ENCODE data around the gene NFKB2. TPM values are rescaled to one million over a fixed set of nuclear protein-coding genes. Genes with fewer than 3 reads are reported as not detected.

The NFKB2 gene
- 10 to 100 TPM; 23.1 to 27.4 (median 26.1) TPM for total RNA-seq (2021; fragmentation: NEBNext Ultra II Directional; extraction: Animal tissue kit (Norgen Biotek cat#: 25700))
- long read RNA-seq, partial matches to known transcripts = 0 of 1 reads
- long read RNA-seq, other reads (novel, unspliced or antisense) = 1 of 1 reads

GRCh38 chr10:102395400-102396316, at the start of gene NFKB2:
Gene NFKB2, plus strand, starts transcription at chr10:102395705. Its CDS starts 255 bp downstream, at chr10:102395960.
- peak within 1 kb of the TSS; percentile 92 for H3K27ac Mint-ChIP-seq
- H3K4me3 Mint-ChIP-seq = peak within 1 kb of the TSS; percentile 86
- peaks cover 2% of the 10 kb centered on the region; the same call in 1 of the 2 replicates for H3K27me3 Mint-ChIP-seq (ENCODE audit: insufficient read depth)
- H3K9me3 Mint-ChIP-seq = no peaks in the 10 kb centered on the region
- DNase-seq = peak; percentile 65
- peaks cover 34% of the 10 kb centered on the region for H3K4me1 Mint-ChIP-seq (ENCODE audit: low read depth)
- TF ChIP-seq, protein P1, sequence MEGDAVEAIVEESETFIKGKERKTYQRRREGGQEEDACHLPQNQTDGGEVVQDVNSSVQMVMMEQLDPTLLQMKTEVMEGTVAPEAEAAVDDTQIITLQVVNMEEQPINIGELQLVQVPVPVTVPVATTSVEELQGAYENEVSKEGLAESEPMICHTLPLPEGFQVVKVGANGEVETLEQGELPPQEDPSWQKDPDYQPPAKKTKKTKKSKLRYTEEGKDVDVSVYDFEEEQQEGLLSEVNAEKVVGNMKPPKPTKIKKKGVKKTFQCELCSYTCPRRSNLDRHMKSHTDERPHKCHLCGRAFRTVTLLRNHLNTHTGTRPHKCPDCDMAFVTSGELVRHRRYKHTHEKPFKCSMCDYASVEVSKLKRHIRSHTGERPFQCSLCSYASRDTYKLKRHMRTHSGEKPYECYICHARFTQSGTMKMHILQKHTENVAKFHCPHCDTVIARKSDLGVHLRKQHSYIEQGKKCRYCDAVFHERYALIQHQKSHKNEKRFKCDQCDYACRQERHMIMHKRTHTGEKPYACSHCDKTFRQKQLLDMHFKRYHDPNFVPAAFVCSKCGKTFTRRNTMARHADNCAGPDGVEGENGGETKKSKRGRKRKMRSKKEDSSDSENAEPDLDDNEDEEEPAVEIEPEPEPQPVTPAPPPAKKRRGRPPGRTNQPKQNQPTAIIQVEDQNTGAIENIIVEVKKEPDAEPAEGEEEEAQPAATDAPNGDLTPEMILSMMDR (IDR thresholded peaks at IDR 0.05) = no peak
- H3K36me3 Mint-ChIP-seq (ENCODE audit: low read depth) = no peaks in the 10 kb centered on the region

GRCh38 chr10:102347236-102347828, 48.2 kb upstream of the NFKB2 start:
- Mint-ChIP-seq H3K4me1 (ENCODE audit: low read depth) (peaks cover 27% of the 10 kb centered on the region), H3K4me3 (no peak overlapping the region), H3K27ac (peak overlapping the region; percentile 23; the same call in 1 of the 2 replicates), H3K36me3 (ENCODE audit: low read depth) (peaks cover 20% of the 10 kb centered on the region), H3K9me3 (no peaks in the 10 kb centered on the region), H3K27me3 (ENCODE audit: insufficient read depth) (peaks cover 4% of the 10 kb centered on the region)
- DNase-seq = peak; percentile 42
- TF ChIP-seq, protein P1 (IDR thresholded peaks at IDR 0.05) = peak; percentile 75

DNA sequence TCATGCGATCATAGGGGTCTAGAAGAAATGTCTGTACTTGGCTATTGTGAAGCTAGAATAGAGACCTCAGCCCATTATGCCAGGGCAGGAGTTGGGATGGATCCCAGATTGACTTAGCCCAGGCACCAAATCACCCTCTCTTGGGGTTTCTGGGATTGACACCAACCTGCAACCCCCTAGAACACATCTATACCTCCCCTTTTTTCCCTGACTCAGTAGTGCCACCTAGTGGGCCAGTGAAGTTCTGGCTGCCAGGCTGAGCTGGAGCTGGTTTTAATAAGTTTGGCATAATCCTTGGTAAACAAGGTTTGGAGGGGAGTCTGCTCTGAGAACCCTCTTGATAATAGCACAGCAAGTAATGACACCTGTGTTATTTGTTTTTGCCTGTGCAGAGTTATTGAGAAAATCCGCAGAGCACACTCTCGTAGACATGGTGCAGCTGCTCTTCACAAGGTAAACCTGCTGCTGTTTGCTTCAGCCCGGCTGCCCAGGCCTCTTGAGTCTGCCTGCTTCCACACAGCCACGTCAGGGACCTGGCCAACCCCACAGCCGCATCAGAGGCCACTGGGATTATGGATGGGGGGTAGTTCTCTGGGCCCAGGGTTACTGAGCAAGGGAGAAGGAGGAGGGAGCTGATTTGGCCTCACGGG, 43.3 kb upstream of the NFKB2 start:
- peak; percentile 44 for DNase-seq
- H3K36me3 Mint-ChIP-seq (ENCODE audit: low read depth) = peaks cover 13% of the 10 kb centered on the region
- no peak overlapping the region for H3K4me3 Mint-ChIP-seq
- no peaks in the 10 kb centered on the region for H3K4me1 Mint-ChIP-seq (ENCODE audit: low read depth)
- H3K9me3 Mint-ChIP-seq = no peaks in the 10 kb centered on the region
- no peak overlapping the region for H3K27ac Mint-ChIP-seq
- TF ChIP-seq, protein P1 (IDR thresholded peaks at IDR 0.05) = peak; percentile 96
- no peaks in the 10 kb centered on the region; the same call in 1 of the 2 replicates for H3K27me3 Mint-ChIP-seq (ENCODE audit: insufficient read depth)

DNA sequence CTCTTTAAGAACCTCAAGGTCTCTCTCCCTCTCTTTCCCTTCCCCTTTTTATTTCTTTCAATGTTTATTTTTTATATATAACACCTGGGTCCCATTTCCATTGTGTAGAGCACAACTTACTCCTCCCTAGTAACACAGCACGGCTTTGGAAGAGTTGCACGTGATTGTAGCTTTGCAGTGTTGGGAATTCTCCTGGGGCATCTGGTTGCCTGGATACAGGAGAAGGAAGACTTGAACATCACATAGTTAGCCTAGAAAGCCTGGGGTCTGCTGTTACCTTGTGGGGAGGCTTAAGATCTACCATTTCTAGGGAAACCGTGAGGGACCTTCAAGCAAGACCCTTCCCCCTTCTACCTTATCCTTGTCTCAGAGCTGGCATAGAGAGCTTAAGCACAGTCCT, 41.1 kb upstream of the NFKB2 start:
- Mint-ChIP-seq H3K9me3 (no peaks in the 10 kb centered on the region), H3K27me3 (ENCODE audit: insufficient read depth) (no peaks in the 10 kb centered on the region; the same call in 1 of the 2 replicates), H3K36me3 (ENCODE audit: low read depth) (peaks cover 32% of the 10 kb centered on the region), H3K4me3 (no peak overlapping the region), H3K4me1 (ENCODE audit: low read depth) (peaks cover 20% of the 10 kb centered on the region), H3K27ac (no peak overlapping the region)
- TF ChIP-seq, protein P1 (IDR thresholded peaks at IDR 0.05) = no peak
- no peak for DNase-seq

DNA sequence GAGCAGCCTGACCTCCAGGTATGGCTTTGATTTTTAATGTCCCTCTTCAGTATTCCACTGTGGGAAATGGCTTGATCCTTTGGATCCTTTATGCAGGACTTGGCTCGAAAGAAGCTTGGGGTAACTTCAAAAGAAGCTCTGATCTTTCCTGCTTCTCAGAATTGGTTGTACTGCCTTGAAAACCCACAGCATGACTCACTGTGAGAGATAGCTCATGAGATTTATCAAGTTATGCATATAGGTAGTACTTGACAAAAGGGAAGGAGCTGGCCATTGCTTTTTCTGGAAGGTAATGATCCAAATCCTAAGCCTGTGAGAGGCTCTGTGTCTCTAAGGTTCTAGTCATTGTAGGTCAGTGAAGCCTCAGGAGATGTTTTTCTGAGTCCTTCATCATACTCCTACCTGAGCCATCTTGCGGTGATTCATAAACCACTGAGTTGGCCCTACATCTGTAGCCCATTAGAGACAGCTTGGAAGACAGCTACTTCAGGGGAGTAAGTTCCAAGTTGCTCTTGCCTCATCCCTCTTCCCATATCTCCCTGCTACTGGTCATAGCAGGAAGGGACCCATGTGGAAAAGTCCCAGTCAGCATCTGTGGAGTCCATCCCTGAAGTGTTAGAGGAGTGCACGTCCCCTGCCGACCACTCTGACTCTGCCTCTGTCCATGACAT, 36.7 kb upstream of the NFKB2 start:
- TF ChIP-seq, protein P1 (IDR thresholded peaks at IDR 0.05) = no peak
- peak; percentile 32 for DNase-seq
- H3K27me3 Mint-ChIP-seq (ENCODE audit: insufficient read depth) = no peaks in the 10 kb centered on the region; the same call in 1 of the 2 replicates
- peaks cover 20% of the 10 kb centered on the region for H3K4me1 Mint-ChIP-seq (ENCODE audit: low read depth)
- H3K4me3 Mint-ChIP-seq = no peak overlapping the region
- H3K9me3 Mint-ChIP-seq = no peaks in the 10 kb centered on the region
- peaks cover 56% of the 10 kb centered on the region for H3K36me3 Mint-ChIP-seq (ENCODE audit: low read depth)
- H3K27ac Mint-ChIP-seq = peak overlapping the region; percentile 24; the same call in 1 of the 2 replicates

Measured in HFFc6 (cell line).